Caco-2 (cell line): ENCODE measurements around the gene SEMA4A. TPM values are rescaled to one million over a fixed set of nuclear protein-coding genes. Genes with fewer than 3 reads are reported as not detected.

Source experiments
- BruUV-seq: library from RNA; stranded (reverse); fragments of 400-500 nt; replicated peaks from 2 replicates; lab custom pipeline; 2021; lab: Mats Ljungman, UMichigan
- CTCF ChIA-PET: fragments of 300-600 bp; sonication (Branson Sonifier 250); formaldehyde crosslinking; loops from one replicate; lab custom pipeline; 2022; ENCODE audit warnings: antibody characterized with exemption; lab: Charles Lee
- POLR2A ChIA-PET: fragments of 300-600 bp; sonication (Branson Sonifier 250); formaldehyde crosslinking; loops from one replicate; lab custom pipeline; 2022; ENCODE audit warnings: antibody characterized with exemption; lab: Charles Lee
- DNase-seq, 2 experiments: peaks; one replicate each; pipeline versions ENCODE4 v3.0.0 to v3.0.0-alpha.2; 2020 to 2022
- H3K27me3 ChIP-seq: replicated peaks from 2 replicates; pipeline ENCODE4 v1.6.0; 2011; ENCODE audit warnings: low read length; ENCODE audit not compliant: control insufficient read depth, insufficient read depth
- H3K36me3 ChIP-seq: 2 replicates; pipeline ENCODE4 v1.5.1; 2011; ENCODE audit warnings: low read length; ENCODE audit not compliant: control insufficient read depth, insufficient read depth
- H3K4me1 ChIP-seq: fragments of 250-450 bp; sonication (Bioruptor Pico); 2 replicates; pipeline ENCODE4 v1.5.1; 2020; ENCODE audit warnings: mild to moderate bottlenecking
- H3K4me3 ChIP-seq: 2 replicates; pipeline ENCODE4 v1.5.1; 2011; ENCODE audit warnings: low read depth, mild to moderate bottlenecking, control low read depth, low read length
- H3K9me3 ChIP-seq: fragments of 250-450 bp; sonication (Bioruptor Pico); 2 replicates; pipeline ENCODE4 v1.5.1; 2020; ENCODE audit warnings: mild to moderate bottlenecking, moderate library complexity
- H3K27ac Mint-ChIP-seq: one replicate; pipeline ENCODE4 v1.8.0; 2022; ENCODE audit warnings: mixed read lengths; ENCODE audit not compliant: unreplicated experiment
- H3K27me3 Mint-ChIP-seq: one replicate; pipeline ENCODE4 v1.8.0; 2022; ENCODE audit warnings: mixed read lengths; ENCODE audit not compliant: insufficient read depth, unreplicated experiment
- H3K36me3 Mint-ChIP-seq: one replicate; pipeline ENCODE4 v1.8.0; 2022; ENCODE audit warnings: mild to moderate bottlenecking, mixed read lengths; ENCODE audit not compliant: insufficient read depth, unreplicated experiment
- H3K4me1 Mint-ChIP-seq: one replicate; pipeline ENCODE4 v1.8.0; 2022; ENCODE audit warnings: low read depth, mixed read lengths; ENCODE audit not compliant: unreplicated experiment
- H3K4me3 Mint-ChIP-seq: one replicate; pipeline ENCODE4 v1.8.0; 2022; ENCODE audit warnings: mild to moderate bottlenecking, moderate library complexity, mixed read lengths; ENCODE audit not compliant: unreplicated experiment
- H3K9me3 Mint-ChIP-seq: one replicate; pipeline ENCODE4 v1.8.0; 2022; ENCODE audit warnings: mixed read lengths; ENCODE audit not compliant: unreplicated experiment
- CTCF ChIP-seq, 2 experiments: fragments of 200-600 bp in 1 of 2; IDR thresholded peaks; 1 replicate in 1 of 2; 2 replicates in 1 of 2; pipeline versions ENCODE4 v1.5.1 to v1.8.0; 2011 to 2022; ENCODE audit warnings: antibody characterized with exemption in 1 of 2, control low read depth in 1 of 2, inconsistent platforms in 1 of 2, low read depth in 1 of 2, low read length in 1 of 2, mild to moderate bottlenecking in 1 of 2, moderate library complexity in 1 of 2; ENCODE audit not compliant: insufficient read depth in 1 of 2, severe bottlenecking in 1 of 2, unreplicated experiment in 1 of 2
- intact Hi-C: fragments of 100-400 bp; cut with micrococcal nuclease; formaldehyde crosslinking; loops from one replicate; pipeline ENCODE4 v1.10.0; 2022; ENCODE audit not compliant: unreplicated experiment
- total RNA-seq: library from RNA; stranded (reverse); gene quantifications from 2 replicates; pipeline ENCODE4 v1.2.3, GENCODE V29; 2022

Gene SEMA4A
- total RNA-seq, 1 experiment from 2014 or later = 0.52 TPM

GRCh38 chr1:156193488-156194299 is 40.3 kb downstream of the SEMA4A start, which contains the start of gene SLC25A44:
Gene SLC25A44 (plus strand): TSS chr1:156194104. CDS start chr1:156199848, 5,744 bp downstream.
- BruUV-seq = no TSS peak
- no peaks in the 10 kb centered on the region; the same call in 1 of the 2 replicates for H3K36me3 ChIP-seq
- CTCF ChIA-PET = interaction anchor here (0.5 to 1.8 kb wide), 11 partner anchors 18 to 307 kb away, joined by 3 to 15 read pairs (median 3); partner anchors contain the start of genes MEF2D, PMF1 and SMG5

GRCh38 chr1:156194300-156194652 is 40.9 kb downstream of the SEMA4A start:
- Histone ChIP-seq H3K4me1 (peaks cover 14% of the 10 kb centered on the region; the same call in 1 of the 2 replicates), H3K4me3 (peak overlapping the region; percentile 85), H3K9me3 (peaks cover under 1% of the 10 kb centered on the region; the same call in 1 of the 2 replicates), H3K36me3 (no peaks in the 10 kb centered on the region; the same call in 1 of the 2 replicates), H3K27me3 (no peaks in the 10 kb centered on the region)
- H3K27ac Mint-ChIP-seq = peak overlapping the region; percentile 82
- peaks cover 20% of the 10 kb centered on the region for H3K9me3 Mint-ChIP-seq
- H3K4me3 Mint-ChIP-seq = peak overlapping the region; percentile 92
- no peak for DNase-seq
- H3K4me1 Mint-ChIP-seq = peaks cover 18% of the 10 kb centered on the region
- ChIA-PET CTCF (interaction anchor here (0.8 to 1.8 kb wide), 5 partner anchors 21 to 88 kb away, joined by 3 to 15 read pairs (median 4); partner anchors contain the start of gene SMG5), POLR2A (interaction anchor here (1.0 to 2.4 kb wide), 4 partner anchors 10 to 21 kb away, joined by 3 to 26 read pairs (median 4); partner anchors contain the start of gene PMF1)
- H3K36me3 Mint-ChIP-seq = peaks cover 53% of the 10 kb centered on the region
- intact Hi-C loops = no loop called here
- BruUV-seq = TSS peak; percentile 65
- H3K27me3 Mint-ChIP-seq = no peaks in the 10 kb centered on the region
- no peak for TF ChIP-seq CTCF (IDR thresholded peaks at IDR 0.05; ENCODE audit: insufficient read depth in 1 of 2, low read depth in 1 of 2, low read length in 1 of 2, severe bottlenecking in 1 of 2, unreplicated experiment in 1 of 2)

More at GRCh38 chr1:156193488-156194299, 40.3 kb downstream of the SEMA4A start, which contains the start of gene SLC25A44:
- TF ChIP-seq CTCF (IDR thresholded peaks at IDR 0.05; ENCODE audit: insufficient read depth in 1 of 2, low read depth in 1 of 2, low read length in 1 of 2, severe bottlenecking in 1 of 2, unreplicated experiment in 1 of 2) = peak; percentile 51 to 69
- H3K4me1 ChIP-seq = peaks cover 9% of the 10 kb centered on the region; the same call in 1 of the 2 replicates
- Mint-ChIP-seq H3K27me3 (no peaks in the 10 kb centered on the region), H3K27ac (peak within 1 kb of the TSS; percentile 82), H3K4me3 (peak within 1 kb of the TSS; percentile 92), H3K4me1 (peaks cover 16% of the 10 kb centered on the region), H3K9me3 (peaks cover 20% of the 10 kb centered on the region), H3K36me3 (peaks cover 57% of the 10 kb centered on the region)
- peak; percentile 97 for DNase-seq
- POLR2A ChIA-PET = interaction anchor here (0.7 to 2.4 kb wide), 7 partner anchors 9 to 208 kb away, joined by 3 to 26 read pairs (median 3); partner anchors contain the start of gene PMF1
- intact Hi-C loops = loop anchor here (1.0 to 2.0 kb wide), 3 partner anchors 9 to 47 kb away; partner anchors contain the start of gene PMF1
- H3K4me3 ChIP-seq = peak within 1 kb of the TSS; percentile 85
- H3K9me3 ChIP-seq = peaks cover 4% of the 10 kb centered on the region
- H3K27me3 ChIP-seq = no peaks in the 10 kb centered on the region

GRCh38 chr1:156195853-156196252 is 42.5 kb downstream of the SEMA4A start:
- no peaks in the 10 kb centered on the region for H3K27me3 ChIP-seq

More at GRCh38 chr1:156195853-156196252, 42.5 kb downstream of the SEMA4A start:
- intact Hi-C loops = no loop called here
- ChIA-PET POLR2A (no interaction called here), CTCF (no interaction called here)
- Histone ChIP-seq H3K4me1 (peaks cover 14% of the 10 kb centered on the region; the same call in 1 of the 2 replicates), H3K36me3 (peaks cover 2% of the 10 kb centered on the region; the same call in 1 of the 2 replicates), H3K9me3 (no peaks in the 10 kb centered on the region), H3K4me3 (no peak overlapping the region)
- peaks cover 22% of the 10 kb centered on the region for H3K4me1 Mint-ChIP-seq
- BruUV-seq = no TSS peak
- no peak for TF ChIP-seq CTCF (IDR thresholded peaks at IDR 0.05; ENCODE audit: insufficient read depth in 1 of 2, low read depth in 1 of 2, low read length in 1 of 2, severe bottlenecking in 1 of 2, unreplicated experiment in 1 of 2)
- no peak overlapping the region for H3K27ac Mint-ChIP-seq
- peaks cover 52% of the 10 kb centered on the region for H3K36me3 Mint-ChIP-seq
- H3K9me3 Mint-ChIP-seq = peaks cover 18% of the 10 kb centered on the region
- H3K4me3 Mint-ChIP-seq = peak overlapping the region; percentile 17
- H3K27me3 Mint-ChIP-seq = no peaks in the 10 kb centered on the region
- no peak for DNase-seq
